ENCODE results near the gene UST. TPM values are rescaled to one million over a fixed set of nuclear protein-coding genes. Genes with fewer than 3 reads are reported as not detected.

UST gene
- total RNA-seq, 4 donors from 2014 or later = 9.6 to 34.6 (median 25.9) TPM

DNA sequence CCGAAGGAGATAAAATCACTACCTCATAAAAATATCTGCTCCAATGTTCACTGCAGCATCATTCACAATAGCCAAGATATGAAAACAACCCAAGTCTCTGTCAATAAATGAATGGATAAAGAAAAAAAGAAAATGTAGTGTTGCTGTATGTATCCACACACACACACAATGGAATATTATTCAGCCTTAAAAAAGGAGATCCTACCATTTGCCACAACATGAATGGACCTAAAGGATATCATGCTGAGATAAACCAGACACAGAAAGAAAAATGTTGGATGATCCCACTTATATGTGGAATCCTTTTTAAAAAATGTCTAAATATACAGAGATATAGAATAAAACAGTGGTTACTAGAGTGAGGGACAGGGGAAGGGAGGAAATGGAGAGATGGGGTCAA is 378.5 kb downstream of the UST start:
- no peak for TF ChIP-seq CTCF (IDR thresholded peaks at IDR 0.05; ENCODE audit: low read depth)

All from subcutaneous adipose tissue (tissue), 4 donors.